Left ventricle myocardium inferior (tissue), 1 donor: ENCODE results near the gene HDAC5. TPM values are rescaled to one million over a fixed set of nuclear protein-coding genes. Genes with fewer than 3 reads are reported as not detected.
A peak's percentile ranks its signal among the peaks of the same experiment; 100 is the strongest.

ENCODE experiments used
- DNase-seq: peaks from one replicate; pipeline ENCODE4 v3.0.0-alpha.2; 2020
- H3K27ac ChIP-seq: fragments of 200-600 bp; replicated peaks from 2 replicates; pipeline ENCODE4 v1.8.0; 2021
- H3K27me3 ChIP-seq: fragments of 200-600 bp; 2 replicates; pipeline ENCODE4 v1.8.0; 2021; ENCODE audit warnings: low read depth
- H3K36me3 ChIP-seq: fragments of 200-600 bp; 2 replicates; pipeline ENCODE4 v1.8.0; 2021
- H3K4me1 ChIP-seq: fragments of 200-600 bp; 2 replicates; pipeline ENCODE4 v1.8.0; 2021
- H3K4me3 ChIP-seq: fragments of 200-600 bp; 2 replicates; pipeline ENCODE4 v1.8.0; 2021; ENCODE audit warnings: mild to moderate bottlenecking, moderate library complexity
- H3K9me3 ChIP-seq: fragments of 200-600 bp; replicated peaks from 2 replicates; pipeline ENCODE4 v1.8.0; 2021
- CTCF ChIP-seq: fragments of 200-600 bp; IDR thresholded peaks from 2 replicates; pipeline ENCODE4 v1.8.0; 2021; ENCODE audit warnings: antibody characterized with exemption, mild to moderate bottlenecking, borderline replicate concordance
- intact Hi-C: fragments of 100-400 bp; cut with micrococcal nuclease; formaldehyde crosslinking; loops from one replicate; pipeline ENCODE4 v1.11.0; 2022
- total RNA-seq: library from RNA; stranded (reverse); fragmentation: NEBNext Ultra II Directional; extraction: Animal tissue kit (Norgen Biotek cat#: 25700); gene quantifications from one replicate; pipeline ENCODE4 v1.2.1, GENCODE V29; 2021
- donor health status: DM: no; HTN: yes; CAD: no; lungs with severe emphysema.

The HDAC5 gene
- total RNA-seq, 1 donor from 2014 or later = 62.6 TPM

- Histone ChIP-seq H3K36me3 (peaks cover 14% of the 10 kb centered on the region), H3K27ac (peak overlapping the region; percentile 94), H3K9me3 (no peaks in the 10 kb centered on the region), H3K27me3 (no peaks in the 10 kb centered on the region), H3K4me1 (peaks cover 100% of the 10 kb centered on the region), H3K4me3 (peak overlapping the region; percentile 71)
- intact Hi-C loops = no loop called here
- DNase-seq = no peak
- TF ChIP-seq CTCF = no peak
These were observed 13.3 kb downstream of the HDAC5 start for GRCh38 chr17:44110011-44110686.

- Histone ChIP-seq H3K9me3 (no peaks in the 10 kb centered on the region), H3K4me1 (peaks cover 100% of the 10 kb centered on the region), H3K36me3 (peaks cover 18% of the 10 kb centered on the region), H3K27ac (peak overlapping the region; percentile 94), H3K4me3 (peak overlapping the region; percentile 71), H3K27me3 (no peaks in the 10 kb centered on the region)
- TF ChIP-seq CTCF = no peak
- no peak for DNase-seq
- intact Hi-C loops = no loop called here
These were observed 14.2 kb downstream of the HDAC5 start for GRCh38 chr17:44109312-44109630.

GRCh38 chr17:44108440-44109311 lies 14.8 kb downstream of the HDAC5 start:
- Histone ChIP-seq H3K4me1 (peaks cover 100% of the 10 kb centered on the region), H3K27me3 (no peaks in the 10 kb centered on the region), H3K36me3 (peaks cover 12% of the 10 kb centered on the region), H3K4me3 (peak overlapping the region; percentile 71), H3K9me3 (no peaks in the 10 kb centered on the region), H3K27ac (peak overlapping the region; percentile 94)
- intact Hi-C loops = no loop called here
- no peak for TF ChIP-seq CTCF
- peak; percentile 85 for DNase-seq

GRCh38 chr17:44106801-44107200 lies 16.6 kb downstream of the HDAC5 start:
- Histone ChIP-seq H3K27me3 (no peaks in the 10 kb centered on the region), H3K36me3 (peaks cover 11% of the 10 kb centered on the region), H3K27ac (peak overlapping the region; percentile 94), H3K4me3 (no peak overlapping the region), H3K9me3 (no peaks in the 10 kb centered on the region), H3K4me1 (peaks cover 100% of the 10 kb centered on the region)
- intact Hi-C loops = no loop called here
- no peak for TF ChIP-seq CTCF
- DNase-seq = no peak

- no peak for TF ChIP-seq CTCF
- Histone ChIP-seq H3K4me3 (no peak overlapping the region), H3K9me3 (no peaks in the 10 kb centered on the region), H3K36me3 (peaks cover 11% of the 10 kb centered on the region), H3K27me3 (no peaks in the 10 kb centered on the region), H3K27ac (peak overlapping the region; percentile 21), H3K4me1 (peaks cover 100% of the 10 kb centered on the region)
- intact Hi-C loops = no loop called here
- DNase-seq = no peak
These were observed 17.5 kb downstream of the HDAC5 start for GRCh38 chr17:44105941-44106340.
